ENCODE measurements around the gene CLCN5. TPM values are rescaled to one million over a fixed set of nuclear protein-coding genes. Genes with fewer than 3 reads are reported as not detected.

Gene CLCN5
- total and polyA plus RNA-seq, 2 of the 13 experiments (the other 11 are each of a cell fraction or from before 2014, with no cell fraction given): 7.8 to 27.3 TPM

- TF ChIP-seq CEBPB (IDR thresholded peaks at IDR 0.05; ENCODE audit: borderline replicate concordance, low read depth, low read length) (peak; percentile 75), PRDM15 (CRISPR knock-in tag; IDR thresholded peaks at IDR 0.05) (peak; percentile 70; the same call in 1 of the 2 replicates), ZNF800 (CRISPR knock-in tag; IDR thresholded peaks at IDR 0.05) (no peak), ZNF703 (CRISPR knock-in tag; IDR thresholded peaks at IDR 0.05; ENCODE audit: borderline replicate concordance) (no peak), SNAPC5 (CRISPR knock-in tag; IDR thresholded peaks at IDR 0.05; ENCODE audit: borderline replicate concordance) (no peak), ZBTB1 (CRISPR knock-in tag; IDR thresholded peaks at IDR 0.05; ENCODE audit: borderline replicate concordance) (no peak), ZNF142 (CRISPR knock-in tag; IDR thresholded peaks at IDR 0.05) (no peak), FOXA1 (IDR thresholded peaks at IDR 0.05) (no peak), FOXA1 (CRISPR knock-in tag; IDR thresholded peaks at IDR 0.05) (no peak), HMG20B (CRISPR knock-in tag; conservative IDR thresholded peaks at IDR 0.05) (no peak), ZNF557 (CRISPR knock-in tag; IDR thresholded peaks at IDR 0.05) (no peak), CEBPG (CRISPR knock-in tag; IDR thresholded peaks at IDR 0.05) (peak; percentile 6; the same call in 1 of the 2 replicates), RERE (CRISPR knock-in tag; IDR thresholded peaks at IDR 0.05; ENCODE audit: low read depth) (no peak)
Observed at GRCh38 chrX:49892542-49892941, 29.9 kb upstream of the CLCN5 start (continued).
